Measurements from ENCODE around the gene PDE11A. TPM values are rescaled to one million over a fixed set of nuclear protein-coding genes. Genes with fewer than 3 reads are reported as not detected.
"Not testable (repeated sequence)": the region's sequence is repeated elsewhere in the genome, so short reads cannot be mapped to it uniquely, and the experiment has no call there.

PDE11A gene
- total RNA-seq, 4 donors from 2014 or later: under 0.01 to 0.58 (median under 0.01) TPM; not detected in 1

DNA sequence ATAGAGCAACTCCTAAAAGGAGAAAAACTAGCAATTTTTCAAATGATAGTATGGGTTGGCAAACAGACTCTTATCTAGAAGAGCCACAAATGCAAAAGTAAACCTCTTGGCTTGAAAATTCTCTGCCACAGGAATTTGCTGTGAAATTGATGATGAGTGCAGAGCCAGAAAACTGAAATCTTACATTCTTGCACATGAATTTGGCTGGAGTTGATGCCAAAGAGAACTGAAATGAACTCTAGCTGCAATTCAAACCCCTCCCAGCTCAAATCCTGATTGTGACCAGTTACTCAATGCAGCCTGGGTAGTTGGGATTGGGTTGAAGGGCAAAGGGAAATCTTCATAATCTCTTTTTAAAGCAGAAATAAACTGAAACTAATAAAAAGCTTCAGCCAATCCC is 266.6 kb downstream of the PDE11A start:
- Histone ChIP-seq H3K36me3 (no peaks in the 10 kb centered on the region), H3K4me1 (no peaks in the 10 kb centered on the region), H3K9me3 (peaks cover 0 to 4% (median 0%) of the 10 kb centered on the region in 4 donors), H3K27ac (replicated peaks in 1 of 4) (no peak overlapping the region), H3K27me3 (no peaks in the 10 kb centered on the region), H3K4me3 (no peak overlapping the region)
- intact Hi-C loops (cut with DNase I): no loop called here
- DNase-seq (ENCODE audit: extremely low spot score): no peak
- TF ChIP-seq POLR2A (IDR thresholded peaks at IDR 0.05; ENCODE audit: low read depth) (no peak), EP300 (IDR thresholded peaks at IDR 0.05) (no peak), POLR2AphosphoS5 (IDR thresholded peaks at IDR 0.05) (no peak), CTCF (IDR thresholded peaks at IDR 0.05) (no peak)

GRCh38 chr2:177799531-177799930 is 273.0 kb downstream of the PDE11A start:
- H3K4me1 ChIP-seq: peaks cover 0 to 10% (median 0%) of the 10 kb centered on the region in 4 donors
- no peak for DNase-seq (ENCODE audit: extremely low spot score)
- TF ChIP-seq POLR2AphosphoS5 (IDR thresholded peaks at IDR 0.05): no peak
- peak in 1 of 3 experiments; percentile 8 for TF ChIP-seq CTCF (IDR thresholded peaks at IDR 0.05)
- H3K9me3 ChIP-seq: no peaks in the 10 kb centered on the region
- no peaks in the 10 kb centered on the region for H3K27me3 ChIP-seq
- intact Hi-C loops (cut with DNase I): no loop called here
- no peak overlapping the region for H3K4me3 ChIP-seq
- WGBS: 38% methylated on average over 1 of the region's 1 CpG
- no peak overlapping the region for H3K27ac ChIP-seq (replicated peaks in 1 of 4)
- H3K36me3 ChIP-seq: no peaks in the 10 kb centered on the region

DNA sequence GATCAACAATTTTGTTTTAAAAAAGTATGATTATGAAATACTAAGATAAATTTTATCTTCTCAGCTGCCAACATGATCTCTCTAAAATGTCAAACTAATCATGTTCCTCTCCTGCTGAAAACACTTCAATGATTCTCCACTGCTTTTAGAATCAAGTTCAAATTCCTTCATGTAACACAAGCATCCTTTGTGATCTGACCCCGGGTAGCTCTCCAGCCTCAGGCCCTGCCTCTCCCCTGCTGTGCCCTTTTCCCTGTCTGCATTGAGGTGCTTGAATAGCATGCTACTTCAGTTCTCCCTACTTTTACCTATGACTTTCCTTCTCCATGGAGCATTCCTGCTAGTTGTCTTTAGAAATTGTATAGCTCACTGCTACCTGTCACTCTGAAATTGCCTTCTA is 274.8 kb downstream of the PDE11A start:
- H3K27ac ChIP-seq (replicated peaks in 1 of 4): no peak overlapping the region
- WGBS: 17% methylated on average over 1 of the region's 1 CpG
- no peak overlapping the region for H3K4me3 ChIP-seq
- TF ChIP-seq POLR2A (IDR thresholded peaks at IDR 0.05; ENCODE audit: low read depth) (no peak), EP300 (IDR thresholded peaks at IDR 0.05) (no peak), POLR2AphosphoS5 (IDR thresholded peaks at IDR 0.05) (no peak), CTCF (IDR thresholded peaks at IDR 0.05) (no peak)
- DNase-seq (ENCODE audit: extremely low spot score): no peak
- H3K9me3 ChIP-seq: no peaks in the 10 kb centered on the region
- peaks cover 0 to 10% (median 0%) of the 10 kb centered on the region in 4 donors for H3K4me1 ChIP-seq
- no peaks in the 10 kb centered on the region for H3K27me3 ChIP-seq
- intact Hi-C loops (cut with DNase I): no loop called here
- H3K36me3 ChIP-seq: no peaks in the 10 kb centered on the region

GRCh38 chr2:177796654-177797415 is 275.7 kb downstream of the PDE11A start:
- Histone ChIP-seq H3K9me3 (no peaks in the 10 kb centered on the region), H3K27me3 (no peaks in the 10 kb centered on the region), H3K4me1 (peaks cover 0 to 10% (median 0%) of the 10 kb centered on the region in 4 donors), H3K4me3 (no peak overlapping the region), H3K27ac (replicated peaks in 1 of 4) (no peak overlapping the region), H3K36me3 (no peaks in the 10 kb centered on the region)
- TF ChIP-seq POLR2A (IDR thresholded peaks at IDR 0.05; ENCODE audit: low read depth) (no peak), POLR2AphosphoS5 (IDR thresholded peaks at IDR 0.05) (no peak), CTCF (IDR thresholded peaks at IDR 0.05) (no peak), EP300 (IDR thresholded peaks at IDR 0.05) (no peak)
- intact Hi-C loops (cut with DNase I): no loop called here
- WGBS: 79% methylated on average over 4 of the region's 4 CpGs
- DNase-seq (ENCODE audit: extremely low spot score): no peak

- WGBS: 87% methylated on average over 2 of the region's 2 CpGs
- H3K36me3 ChIP-seq: no peaks in the 10 kb centered on the region
- DNase-seq (ENCODE audit: extremely low spot score): no peak
- TF ChIP-seq CTCF (IDR thresholded peaks at IDR 0.05) (no peak), POLR2AphosphoS5 (IDR thresholded peaks at IDR 0.05) (no peak), EP300 (IDR thresholded peaks at IDR 0.05) (no peak), POLR2A (IDR thresholded peaks at IDR 0.05; ENCODE audit: low read depth) (no peak)
- no peak overlapping the region for H3K4me3 ChIP-seq
- no peaks in the 10 kb centered on the region for H3K9me3 ChIP-seq
- no peaks in the 10 kb centered on the region for H3K27me3 ChIP-seq
- H3K27ac ChIP-seq (replicated peaks in 1 of 4): no peak overlapping the region
- intact Hi-C loops (cut with DNase I): no loop called here
- peaks cover 0 to 10% (median 0%) of the 10 kb centered on the region in 4 donors for H3K4me1 ChIP-seq
Measured at GRCh38 chr2:177796011-177796410, 276.6 kb downstream of the PDE11A start.

- 62% methylated on average over 6 of the region's 6 CpGs for WGBS
- H3K4me1 ChIP-seq; intact Hi-C loops (cut with DNase I); H3K27ac ChIP-seq (replicated peaks in 1 of 4); H3K4me3 ChIP-seq; H3K9me3 ChIP-seq; H3K27me3 ChIP-seq; DNase-seq (ENCODE audit: extremely low spot score); H3K36me3 ChIP-seq: not testable (repeated sequence)
Measured at GRCh38 chr2:177785143-177785542, 287.4 kb downstream of the PDE11A start.
